K562 (cell line): ENCODE data around the gene HOATZ. TPM values are rescaled to one million over a fixed set of nuclear protein-coding genes. Genes with fewer than 3 reads are reported as not detected.

Experiments
- ATAC-seq: fragments of 200-7000 bp; cut with Tn5 transposase; 3 replicates; pipeline ENCODE4 v1.9.1; 2020; ENCODE audit warnings: moderate library complexity
- BruUV-seq: library from RNA; stranded (reverse); fragments of 400-500 nt; replicated peaks from 2 replicates; lab custom pipeline; 2021; lab: Mats Ljungman, UMichigan
- CTCF ChIA-PET: fragments of 300-600 bp; formaldehyde crosslinking; extraction: SDS; loops from one replicate; lab custom pipeline; 2021; ENCODE audit warnings: low intra/inter-chr PET ratio; lab: Yijun Ruan, JAX
- POLR2A ChIA-PET: fragments of 300-600, 350-650 bp; sonication (Branson Sonifier 250); formaldehyde crosslinking; extraction: SDS; loops from one replicate; lab custom pipeline; 2021; ENCODE audit warnings: antibody characterized with exemption, inconsistent platforms; lab: Yijun Ruan, JAX
- DNase-seq, 4 experiments: peaks; one replicate each; pipeline versions ENCODE4 v3.0.0 to v3.0.0-alpha.2; 2011 to 2018; ENCODE audit warnings: low spot score in 3 of 4, mixed read lengths in 3 of 4; ENCODE audit errors: extremely low read depth in 1 of 4
- FAIRE-seq: peaks from 2 replicates; lab custom pipeline; 2011; peaks lifted over from hg19 to GRCh38; lab: Jason Lieb, UNC
- H2AFZ ChIP-seq: 2 replicates; pipeline ENCODE4 v1.6.0; 2011; ENCODE audit warnings: low read depth, low read length, control low read depth, inconsistent platforms
- H3K27ac ChIP-seq: fragments of 200-600 bp; 3 replicates; pipeline ENCODE4 v1.8.0; 2011; ENCODE audit warnings: low read depth, mild to moderate bottlenecking, control low read depth, inconsistent platforms, low read length, moderate library complexity, mixed read lengths; ENCODE audit errors: extremely low read depth
- H3K27me3 ChIP-seq, 2 experiments: fragments of 300-600 bp in 1 of 2; 2 replicates in 1 of 2; 3 replicates in 1 of 2; pipeline versions ENCODE4 v1.6.0 to v1.8.0; 2011; ENCODE audit warnings: inconsistent platforms in 2 of 2, low read length in 2 of 2, mild to moderate bottlenecking in 1 of 2, mixed read lengths in 1 of 2, moderate library complexity in 1 of 2; ENCODE audit not compliant: control insufficient read depth in 2 of 2, insufficient read depth in 2 of 2
- H3K36me3 ChIP-seq: fragments of 300-600 bp; 3 replicates; pipeline ENCODE4 v1.8.0; 2011; ENCODE audit warnings: mild to moderate bottlenecking, low read length, inconsistent platforms; ENCODE audit not compliant: control insufficient read depth, insufficient read depth
- H3K4me1 ChIP-seq, 2 experiments: fragments of 200-600 bp in 1 of 2; replicated peaks in 1 of 2; 2 replicates in 1 of 2; 3 replicates in 1 of 2; pipeline versions ENCODE4 v1.5.1 to v1.8.0; 2011; ENCODE audit warnings: inconsistent platforms in 2 of 2, low read length in 2 of 2, mild to moderate bottlenecking in 1 of 2, mixed read lengths in 1 of 2, moderate library complexity in 1 of 2; ENCODE audit not compliant: control insufficient read depth in 2 of 2, insufficient read depth in 2 of 2
- H3K4me2 ChIP-seq: 2 replicates; pipeline ENCODE4 v1.6.1; 2011; ENCODE audit warnings: low read length, control low read depth, inconsistent platforms, mixed read lengths; ENCODE audit not compliant: insufficient read depth
- H3K4me3 ChIP-seq: fragments of 200-600 bp; sonication (generic), shearing (Covaris generic); 2 replicates; pipeline ENCODE4 v1.5.1; 2016; ENCODE audit warnings: control low read depth, inconsistent platforms
- H3K79me2 ChIP-seq: fragments of 200-600 bp; 3 replicates; pipeline ENCODE4 v1.8.0; 2011; ENCODE audit warnings: low read length, inconsistent platforms; ENCODE audit not compliant: control insufficient read depth, insufficient read depth
- H3K9ac ChIP-seq, 2 experiments: 2 replicates each; pipeline versions ENCODE4 v1.6.0 to v1.6.1; 2011; ENCODE audit warnings: low read depth in 2 of 2, low read length in 2 of 2, control low read depth in 1 of 2, inconsistent platforms in 1 of 2, mild to moderate bottlenecking in 1 of 2, mixed read lengths in 1 of 2; ENCODE audit not compliant: insufficient read depth in 1 of 2
- H3K9me1 ChIP-seq: one replicate; pipeline ENCODE4 v1.6.0; 2011; ENCODE audit warnings: inconsistent platforms, mild to moderate bottlenecking, low read length, moderate library complexity; ENCODE audit not compliant: control insufficient read depth, insufficient read depth
- H3K9me3 ChIP-seq: replicated peaks from 2 replicates; pipeline ENCODE4 v1.5.1; 2011; ENCODE audit warnings: low read depth, low read length, inconsistent platforms; ENCODE audit not compliant: control insufficient read depth, insufficient read depth
- H4K20me1 ChIP-seq: replicated peaks from 2 replicates; pipeline ENCODE4 v1.6.1; 2011; ENCODE audit warnings: low read length, inconsistent platforms, mixed read lengths; ENCODE audit not compliant: control insufficient read depth, insufficient read depth
- ARID3B ChIP-seq: fragments of 250-450 bp; sonication (Bioruptor Pico); IDR thresholded peaks from 2 replicates; pipeline ENCODE4 v1.4.0; 2020; ENCODE audit warnings: borderline replicate concordance
- BRF1 ChIP-seq: IDR thresholded peaks from 3 replicates; pipeline ENCODE4 v1.6.1; 2011; ENCODE audit warnings: borderline replicate concordance, mild to moderate bottlenecking; ENCODE audit not compliant: insufficient read length; ENCODE audit errors: extremely low read depth
- NFIC ChIP-seq: fragments of 450-650 bp; IDR thresholded peaks from 2 replicates; pipeline ENCODE4 v1.6.1; 2017; ENCODE audit warnings: mild to moderate bottlenecking, inconsistent platforms
- ZNF431 ChIP-seq: sonication (generic); formaldehyde crosslinking; IDR thresholded peaks from 2 replicates; pipeline ENCODE4 v1.8.0; 2022; ENCODE audit warnings: mild to moderate bottlenecking, missing genetic modification reagents
- WGBS: fragments of 100-300 bp; shearing (Covaris generic); methylation state at CpG from one replicate; pipeline ENCODE4 v1.1.6; 2016; ENCODE audit warnings: low coverage, mixed read lengths; ENCODE audit not compliant: insufficient coverage; ENCODE audit errors: missing lambda C conversion rate; 5-methylcytosine and 5-hydroxymethylcytosine counted together
- in situ Hi-C: fragments of 300-500 bp; cut with MboI; formaldehyde crosslinking; loops from 4 replicates; pipeline ENCODE4 v1.15.0; 2018; ENCODE audit warnings: inconsistent platforms, mixed read lengths
- intact Hi-C: fragments of 100-400 bp; cut with micrococcal nuclease; formaldehyde crosslinking; loops from 2 replicates; pipeline ENCODE4 v1.14.2; 2022
- polyA plus RNA-seq, 8 experiments: library from polyadenylated mRNA; depleted of rRNA in 4 of 8; stranded (reverse) in 5 of 8; unstranded in 3 of 8; fragments of >200 nt; fragmentation: Nextera tagmentation in 2 of 8; fragmentation: Illumina TruSeq in 1 of 8; extraction: Ambion mirVana in 2 of 8; extraction: Trizol in 1 of 8; gene quantifications; 2 replicates each; pipeline versions ENCODE4 v1.2.1 to v1.2.3, GENCODE V29; 2011 to 2014; ENCODE audit warnings: inconsistent platforms in 1 of 8, missing spikeins in 1 of 8
- total RNA-seq, 7 experiments: library from RNA; depleted of rRNA in 6 of 7; stranded (reverse); fragments of >200 nt in 6 of 7; fragmentation: Illumina TruSeq in 2 of 7; extraction: Trizol in 2 of 7; gene quantifications; 2 replicates each; pipeline versions ENCODE4 v1.2.1 to v1.2.3, GENCODE V29; 2011 to 2021; ENCODE audit warnings: low replicate concordance in 1 of 7
- TF ChIP-seq, protein P1 (sequence below): sonication (generic); formaldehyde crosslinking; IDR thresholded peaks from 2 replicates; pipeline ENCODE4 v1.8.0; 2023; ENCODE audit warnings: mild to moderate bottlenecking, missing genetic modification reagents

HOATZ gene
- total and polyA plus RNA-seq, 9 of the 15 experiments (the other 6 are each of a cell fraction or from before 2014, with no cell fraction given), result not detected

DNA sequence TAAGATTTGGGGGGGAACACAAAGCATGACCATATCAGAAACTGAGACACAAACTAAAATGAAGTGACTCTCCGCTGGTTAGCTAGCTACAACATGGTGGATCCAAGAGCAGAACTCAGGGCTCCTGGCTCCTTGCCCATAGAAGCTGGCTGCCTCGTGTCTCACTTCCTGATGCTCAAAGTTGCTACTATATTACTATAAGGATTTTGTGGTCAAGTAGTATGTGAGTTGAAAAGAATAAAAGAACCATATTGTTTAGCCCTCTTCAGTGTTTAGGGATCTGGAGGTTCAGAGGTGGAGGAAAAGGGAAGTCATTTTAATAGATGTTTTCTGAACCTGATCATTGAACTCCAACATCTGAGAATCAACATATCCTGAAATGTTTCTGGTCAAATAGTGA is 70.8 kb downstream of the HOATZ start:
- Histone ChIP-seq H3K9ac (no peak overlapping the region), H3K79me2 (no peaks in the 10 kb centered on the region), H3K4me2 (no peak overlapping the region), H3K9me3 (no peaks in the 10 kb centered on the region), H4K20me1 (no peaks in the 10 kb centered on the region), H3K4me3 (no peak overlapping the region)
- BruUV-seq, result no TSS peak
- POLR2A ChIA-PET, result interaction anchor here (0.9 kb wide), 1 partner anchor 1263 kb away, joined by 3 read pairs; no protein-coding TSS in a partner anchor
- FAIRE-seq (no peak), ATAC-seq (no peak)
- TF ChIP-seq ARID3B (CRISPR knock-in tag) (no peak), BRF1 (no peak), NFIC (0 out of 2 replicates have a peak, but pooled peaks have one; percentile 9), ZNF431 (CRISPR knock-in tag) (no peak)
- TF ChIP-seq, protein P1, sequence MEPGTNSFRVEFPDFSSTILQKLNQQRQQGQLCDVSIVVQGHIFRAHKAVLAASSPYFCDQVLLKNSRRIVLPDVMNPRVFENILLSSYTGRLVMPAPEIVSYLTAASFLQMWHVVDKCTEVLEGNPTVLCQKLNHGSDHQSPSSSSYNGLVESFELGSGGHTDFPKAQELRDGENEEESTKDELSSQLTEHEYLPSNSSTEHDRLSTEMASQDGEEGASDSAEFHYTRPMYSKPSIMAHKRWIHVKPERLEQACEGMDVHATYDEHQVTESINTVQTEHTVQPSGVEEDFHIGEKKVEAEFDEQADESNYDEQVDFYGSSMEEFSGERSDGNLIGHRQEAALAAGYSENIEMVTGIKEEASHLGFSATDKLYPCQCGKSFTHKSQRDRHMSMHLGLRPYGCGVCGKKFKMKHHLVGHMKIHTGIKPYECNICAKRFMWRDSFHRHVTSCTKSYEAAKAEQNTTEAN (CRISPR knock-in tag), result no peak
- TF ChIP-seq, all 486 proteins: peak for 1
- no peak overlapping the region for H3K27ac ChIP-seq
- H3K4me1 ChIP-seq, result no peaks in the 10 kb centered on the region
- H3K9me1 ChIP-seq, result no peaks in the 10 kb centered on the region
- in situ Hi-C loops, result no loop called here
- H3K27me3 ChIP-seq, result 0 out of 5 replicates have a peak, but pooled peaks cover 0 to 2% of the 10 kb centered on the region in 2 experiments
- no peak for DNase-seq
- H3K36me3 ChIP-seq, result no peaks in the 10 kb centered on the region
- CTCF ChIA-PET, result interaction anchor here (0.6 to 3.9 kb wide), 4 partner anchors 108 to 256 kb away, joined by 4 to 31 read pairs (median 12); no protein-coding TSS in a partner anchor
- no peak overlapping the region for H2AFZ ChIP-seq
- 5% methylated on average over 2 of the region's 2 CpGs for WGBS
- intact Hi-C loops, result no loop called here
